SK-N-SH treated with all-trans-retinoic acid at 6 μM for 48 hours (cell line): ENCODE data around the gene LSS.

ENCODE experiments used
- ARNTL ChIP-seq: fragments of 450-650 bp; formaldehyde crosslinking; IDR thresholded peaks from 2 replicates; pipeline ENCODE4 v1.5.0; 2020; ENCODE audit warnings: low read depth, mild to moderate bottlenecking, moderate library complexity, borderline replicate concordance
- PPARA ChIP-seq: fragments of 250-450 bp; sonication (Bioruptor Pico); IDR thresholded peaks from 2 replicates; pipeline ENCODE4 v1.5.0; 2020; ENCODE audit warnings: mild to moderate bottlenecking, borderline replicate concordance
- ZC3H10 ChIP-seq: fragments of 250-450 bp; sonication (Bioruptor Pico); IDR thresholded peaks from 2 replicates; pipeline ENCODE4 v1.5.1; 2021; ENCODE audit warnings: mild to moderate bottlenecking, moderate library complexity
- ZNF8 ChIP-seq: fragments of 450-650 bp; formaldehyde crosslinking; IDR thresholded peaks from 2 replicates; pipeline ENCODE4 v1.5.0; 2020; ENCODE audit warnings: mild to moderate bottlenecking, moderate library complexity
- TF ChIP-seq, protein P1 (sequence below): fragments of 250-450 bp; sonication (Bioruptor Pico); IDR thresholded peaks from 2 replicates; pipeline ENCODE4 v1.8.0; 2020; ENCODE audit warnings: mild to moderate bottlenecking, moderate library complexity, borderline replicate concordance
- TF ChIP-seq, protein P2 (sequence below): fragments of 250-450 bp; sonication (Bioruptor Pico); IDR thresholded peaks from 2 replicates; pipeline ENCODE4 v1.5.0; 2020; ENCODE audit warnings: mild to moderate bottlenecking, moderate library complexity
- TF ChIP-seq, protein P3 (sequence below): fragments of 250-450 bp; sonication (Bioruptor Pico); IDR thresholded peaks from 2 replicates; pipeline ENCODE4 v1.5.1; 2021; ENCODE audit warnings: mild to moderate bottlenecking, moderate library complexity

DNA sequence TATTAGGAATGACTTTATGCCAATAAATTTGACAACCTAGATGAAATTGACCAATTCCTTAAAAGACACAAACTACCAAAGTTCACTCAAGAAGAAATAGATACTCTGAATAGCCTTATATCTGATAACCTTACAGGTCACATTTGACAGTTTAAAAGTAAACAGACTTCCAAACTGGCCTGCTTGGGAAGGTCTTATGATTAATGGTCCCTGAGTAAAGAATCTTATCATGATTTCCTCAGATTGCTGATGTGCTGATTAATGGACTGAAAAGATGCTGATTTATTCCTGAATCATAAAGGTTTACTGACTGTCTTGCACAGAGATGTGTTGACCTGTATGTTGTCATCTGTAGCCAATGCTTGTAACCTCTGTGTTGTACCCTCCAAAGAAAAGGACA is 63.5 kb downstream of the LSS start:
- TF ChIP-seq, protein P1, sequence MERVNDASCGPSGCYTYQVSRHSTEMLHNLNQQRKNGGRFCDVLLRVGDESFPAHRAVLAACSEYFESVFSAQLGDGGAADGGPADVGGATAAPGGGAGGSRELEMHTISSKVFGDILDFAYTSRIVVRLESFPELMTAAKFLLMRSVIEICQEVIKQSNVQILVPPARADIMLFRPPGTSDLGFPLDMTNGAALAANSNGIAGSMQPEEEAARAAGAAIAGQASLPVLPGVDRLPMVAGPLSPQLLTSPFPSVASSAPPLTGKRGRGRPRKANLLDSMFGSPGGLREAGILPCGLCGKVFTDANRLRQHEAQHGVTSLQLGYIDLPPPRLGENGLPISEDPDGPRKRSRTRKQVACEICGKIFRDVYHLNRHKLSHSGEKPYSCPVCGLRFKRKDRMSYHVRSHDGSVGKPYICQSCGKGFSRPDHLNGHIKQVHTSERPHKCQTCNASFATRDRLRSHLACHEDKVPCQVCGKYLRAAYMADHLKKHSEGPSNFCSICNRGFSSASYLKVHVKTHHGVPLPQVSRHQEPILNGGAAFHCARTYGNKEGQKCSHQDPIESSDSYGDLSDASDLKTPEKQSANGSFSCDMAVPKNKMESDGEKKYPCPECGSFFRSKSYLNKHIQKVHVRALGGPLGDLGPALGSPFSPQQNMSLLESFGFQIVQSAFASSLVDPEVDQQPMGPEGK (CRISPR knock-in tag), result no peak
- TF ChIP-seq, protein P2, sequence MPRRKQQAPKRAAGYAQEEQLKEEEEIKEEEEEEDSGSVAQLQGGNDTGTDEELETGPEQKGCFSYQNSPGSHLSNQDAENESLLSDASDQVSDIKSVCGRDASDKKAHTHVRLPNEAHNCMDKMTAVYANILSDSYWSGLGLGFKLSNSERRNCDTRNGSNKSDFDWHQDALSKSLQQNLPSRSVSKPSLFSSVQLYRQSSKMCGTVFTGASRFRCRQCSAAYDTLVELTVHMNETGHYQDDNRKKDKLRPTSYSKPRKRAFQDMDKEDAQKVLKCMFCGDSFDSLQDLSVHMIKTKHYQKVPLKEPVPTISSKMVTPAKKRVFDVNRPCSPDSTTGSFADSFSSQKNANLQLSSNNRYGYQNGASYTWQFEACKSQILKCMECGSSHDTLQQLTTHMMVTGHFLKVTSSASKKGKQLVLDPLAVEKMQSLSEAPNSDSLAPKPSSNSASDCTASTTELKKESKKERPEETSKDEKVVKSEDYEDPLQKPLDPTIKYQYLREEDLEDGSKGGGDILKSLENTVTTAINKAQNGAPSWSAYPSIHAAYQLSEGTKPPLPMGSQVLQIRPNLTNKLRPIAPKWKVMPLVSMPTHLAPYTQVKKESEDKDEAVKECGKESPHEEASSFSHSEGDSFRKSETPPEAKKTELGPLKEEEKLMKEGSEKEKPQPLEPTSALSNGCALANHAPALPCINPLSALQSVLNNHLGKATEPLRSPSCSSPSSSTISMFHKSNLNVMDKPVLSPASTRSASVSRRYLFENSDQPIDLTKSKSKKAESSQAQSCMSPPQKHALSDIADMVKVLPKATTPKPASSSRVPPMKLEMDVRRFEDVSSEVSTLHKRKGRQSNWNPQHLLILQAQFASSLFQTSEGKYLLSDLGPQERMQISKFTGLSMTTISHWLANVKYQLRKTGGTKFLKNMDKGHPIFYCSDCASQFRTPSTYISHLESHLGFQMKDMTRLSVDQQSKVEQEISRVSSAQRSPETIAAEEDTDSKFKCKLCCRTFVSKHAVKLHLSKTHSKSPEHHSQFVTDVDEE, result no peak
- TF ChIP-seq PPARA (CRISPR knock-in tag), result no peak
- no peak for TF ChIP-seq ZNF8 (CRISPR knock-in tag)
- TF ChIP-seq ARNTL, result no peak
- TF ChIP-seq, protein P3, sequence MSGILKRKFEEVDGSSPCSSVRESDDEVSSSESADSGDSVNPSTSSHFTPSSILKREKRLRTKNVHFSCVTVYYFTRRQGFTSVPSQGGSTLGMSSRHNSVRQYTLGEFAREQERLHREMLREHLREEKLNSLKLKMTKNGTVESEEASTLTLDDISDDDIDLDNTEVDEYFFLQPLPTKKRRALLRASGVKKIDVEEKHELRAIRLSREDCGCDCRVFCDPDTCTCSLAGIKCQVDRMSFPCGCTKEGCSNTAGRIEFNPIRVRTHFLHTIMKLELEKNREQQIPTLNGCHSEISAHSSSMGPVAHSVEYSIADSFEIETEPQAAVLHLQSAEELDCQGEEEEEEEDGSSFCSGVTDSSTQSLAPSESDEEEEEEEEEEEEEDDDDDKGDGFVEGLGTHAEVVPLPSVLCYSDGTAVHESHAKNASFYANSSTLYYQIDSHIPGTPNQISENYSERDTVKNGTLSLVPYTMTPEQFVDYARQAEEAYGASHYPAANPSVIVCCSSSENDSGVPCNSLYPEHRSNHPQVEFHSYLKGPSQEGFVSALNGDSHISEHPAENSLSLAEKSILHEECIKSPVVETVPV (CRISPR knock-in tag), result no peak
- TF ChIP-seq ZC3H10 (CRISPR knock-in tag), result no peak
